HUES6 (cell line): Measurements from ENCODE around the gene TCEA2.

ENCODE experiments used
- H3K27ac ChIP-seq: 2 replicates; pipeline ENCODE4 v1.7.0; 2013; ENCODE audit warnings: low read depth, mild to moderate bottlenecking, low read length, inconsistent platforms
- H3K27me3 ChIP-seq: 2 replicates; pipeline ENCODE4 v1.6.1; 2013; ENCODE audit warnings: low read length; ENCODE audit not compliant: control insufficient read depth, insufficient read depth
- H3K36me3 ChIP-seq: 2 replicates; pipeline ENCODE4 v1.6.1; 2013; ENCODE audit warnings: low read length; ENCODE audit not compliant: control insufficient read depth, insufficient read depth
- H3K4me1 ChIP-seq: 2 replicates; pipeline ENCODE4 v1.6.1; 2013; ENCODE audit warnings: low read length; ENCODE audit not compliant: control insufficient read depth, insufficient read depth
- H3K4me3 ChIP-seq: 2 replicates; pipeline ENCODE4 v1.5.1; 2013; ENCODE audit warnings: low read depth, low read length
- H3K9ac ChIP-seq: one replicate; pipeline ENCODE4 v1.6.1; 2013; ENCODE audit warnings: mild to moderate bottlenecking, low read length
- H3K9me3 ChIP-seq: 2 replicates; pipeline ENCODE4 v1.6.1; 2013; ENCODE audit warnings: low read depth, low read length; ENCODE audit not compliant: control insufficient read depth, insufficient read depth

Gene TCEA2

GRCh38 chr20:64062596-64063388, at the start of gene TCEA2:
TCEA2 (plus strand) TSS chr20:64063198; CDS start chr20:64063313, 115 bp downstream.
- H3K9me3 ChIP-seq: no peaks in the 10 kb centered on the region
- H3K9ac ChIP-seq: peak within 1 kb of the TSS; percentile 74
- H3K4me3 ChIP-seq: peak within 1 kb of the TSS; percentile 92
- peak within 1 kb of the TSS; percentile 72 for H3K27ac ChIP-seq
- H3K36me3 ChIP-seq: no peaks in the 10 kb centered on the region
- no peaks in the 10 kb centered on the region for H3K27me3 ChIP-seq
- peaks cover 24% of the 10 kb centered on the region for H3K4me1 ChIP-seq

- Histone ChIP-seq H3K36me3 (peaks cover 74% of the 10 kb centered on the region), H3K9me3 (no peaks in the 10 kb centered on the region), H3K9ac (no peak overlapping the region), H3K4me3 (no peak overlapping the region), H3K27me3 (no peaks in the 10 kb centered on the region), H3K27ac (no peak overlapping the region), H3K4me1 (no peaks in the 10 kb centered on the region)
Measured at GRCh38 chr20:64015635-64016034, 47.4 kb upstream of the TCEA2 start.

- no peak overlapping the region for H3K27ac ChIP-seq
- no peaks in the 10 kb centered on the region for H3K9me3 ChIP-seq
- H3K4me1 ChIP-seq: no peaks in the 10 kb centered on the region
- H3K36me3 ChIP-seq: peaks cover 87% of the 10 kb centered on the region
- no peak overlapping the region for H3K9ac ChIP-seq
- H3K27me3 ChIP-seq: no peaks in the 10 kb centered on the region
- no peak overlapping the region for H3K4me3 ChIP-seq
Measured at GRCh38 chr20:64021124-64021975, 41.6 kb upstream of the TCEA2 start.

DNA sequence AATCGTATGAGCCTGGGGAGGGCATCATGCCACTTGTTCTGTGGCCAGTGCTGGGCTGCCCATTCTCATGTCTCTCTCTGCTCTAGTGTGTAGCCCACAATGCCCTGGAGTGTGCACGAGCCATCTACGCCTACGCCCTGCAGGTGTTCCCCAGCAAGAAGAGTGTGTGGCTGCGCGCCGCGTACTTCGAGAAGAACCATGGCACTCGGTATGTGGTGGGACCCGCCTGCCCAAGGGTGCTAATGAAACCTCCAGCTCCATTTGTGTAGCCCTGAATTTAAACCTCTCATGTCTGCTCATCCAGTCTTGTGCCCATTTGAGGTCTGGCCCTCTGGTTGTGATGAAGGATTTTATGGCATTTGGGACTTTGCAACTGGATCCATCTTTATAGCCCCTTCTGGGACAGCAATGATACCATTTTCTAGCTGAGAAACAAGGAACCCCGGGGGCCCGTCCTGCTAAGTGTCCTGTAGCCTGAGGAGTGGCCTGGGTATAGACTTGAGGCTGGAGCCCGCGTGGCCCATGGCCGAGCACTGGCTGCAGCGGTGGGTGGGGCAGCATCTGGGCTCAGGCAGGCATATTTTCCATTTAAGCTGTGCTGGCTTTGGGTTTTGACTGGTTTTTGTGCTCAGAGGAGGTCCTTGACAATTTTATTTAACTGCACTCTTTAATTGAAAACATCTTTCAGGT, 40.2 kb upstream of the TCEA2 start:
- peaks cover 93% of the 10 kb centered on the region for H3K36me3 ChIP-seq

DNA sequence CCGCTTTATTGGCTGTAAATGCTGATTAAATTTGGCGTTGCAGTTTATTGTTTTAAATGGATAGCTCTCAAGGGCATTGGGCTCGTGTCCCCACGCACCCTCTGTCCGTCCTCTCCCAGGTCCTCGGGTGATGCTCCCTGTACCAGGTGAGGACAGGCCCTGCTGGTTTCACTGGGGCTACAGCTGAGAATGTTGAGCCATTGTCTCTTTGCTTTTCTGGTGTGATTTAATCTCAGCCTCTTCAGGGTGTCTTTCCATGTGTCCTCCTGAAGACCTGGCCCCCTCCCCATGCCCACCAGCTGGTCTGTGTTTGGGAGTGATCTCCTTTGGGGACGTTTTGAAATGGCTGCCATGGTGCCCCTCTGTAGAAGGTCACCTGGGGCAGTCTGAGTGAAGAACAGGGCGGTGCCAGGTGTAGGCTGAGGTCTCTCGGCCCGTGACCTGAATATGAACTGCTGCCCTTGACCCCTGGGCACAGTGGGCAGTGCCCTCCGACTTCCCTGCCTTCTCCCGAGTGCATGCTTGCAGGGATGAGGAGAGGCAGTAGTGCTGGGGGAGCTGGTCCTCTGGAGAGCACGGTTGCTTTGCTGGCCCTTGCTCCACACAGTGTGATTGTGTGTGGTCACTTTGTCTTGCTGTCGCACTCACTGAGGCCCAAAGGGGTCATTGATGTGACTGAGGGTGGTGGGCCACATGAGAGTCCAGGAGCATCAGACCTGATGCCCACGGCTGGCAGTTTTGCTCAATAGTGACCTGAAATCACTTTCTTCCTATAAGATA, 39.4 kb upstream of the TCEA2 start:
- Histone ChIP-seq H3K27ac (no peak overlapping the region), H3K27me3 (no peaks in the 10 kb centered on the region), H3K36me3 (peaks cover 94% of the 10 kb centered on the region), H3K9ac (no peak overlapping the region), H3K4me1 (no peaks in the 10 kb centered on the region), H3K4me3 (no peak overlapping the region), H3K9me3 (no peaks in the 10 kb centered on the region)

More for the DNA sequence above, 40.2 kb upstream of the TCEA2 start:
- Histone ChIP-seq H3K27me3 (no peaks in the 10 kb centered on the region), H3K9me3 (no peaks in the 10 kb centered on the region), H3K9ac (no peak overlapping the region), H3K4me3 (no peak overlapping the region), H3K4me1 (no peaks in the 10 kb centered on the region), H3K27ac (no peak overlapping the region)

GRCh38 chr20:64024141-64024990, 38.6 kb upstream of the TCEA2 start:
- Histone ChIP-seq H3K9ac (no peak overlapping the region), H3K27me3 (no peaks in the 10 kb centered on the region), H3K36me3 (peaks cover 93% of the 10 kb centered on the region), H3K4me1 (no peaks in the 10 kb centered on the region), H3K27ac (no peak overlapping the region), H3K9me3 (no peaks in the 10 kb centered on the region), H3K4me3 (no peak overlapping the region)

DNA sequence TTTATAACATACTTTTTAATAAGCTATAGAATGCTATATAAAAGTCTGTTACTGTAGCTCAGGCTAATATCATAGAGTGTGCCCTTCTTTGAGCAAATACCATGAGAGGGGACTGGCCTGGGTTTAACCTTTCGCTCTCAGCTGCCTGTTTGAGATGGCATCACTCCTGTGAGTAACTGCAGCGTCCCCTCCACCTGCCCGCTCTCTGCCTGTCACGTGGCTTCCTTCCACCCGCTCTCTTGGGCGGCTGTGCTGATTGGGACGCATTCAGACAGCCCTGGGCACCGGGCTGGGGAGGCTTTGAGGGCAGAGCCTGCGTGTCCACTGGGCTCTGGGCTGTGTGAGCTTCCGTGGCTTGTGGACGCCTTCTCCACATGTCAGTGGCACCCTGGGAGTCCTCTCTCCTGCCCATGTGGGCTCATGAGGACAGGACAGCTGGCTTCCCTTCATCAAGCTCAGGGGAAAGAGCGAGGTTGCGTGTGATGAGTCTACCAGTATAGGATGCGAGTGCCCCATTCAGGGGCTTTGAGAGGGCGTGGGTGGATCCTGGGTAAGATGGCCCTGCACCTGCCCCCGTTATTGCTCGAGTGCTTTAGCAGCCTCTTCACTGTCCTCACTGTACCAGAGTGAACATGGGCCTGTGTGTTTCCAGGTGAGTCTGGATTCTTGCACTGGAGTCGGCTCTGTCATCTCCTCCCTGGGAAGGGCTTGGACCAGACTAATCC, 37.7 kb upstream of the TCEA2 start:
- Histone ChIP-seq H3K9ac (no peak overlapping the region), H3K27me3 (no peaks in the 10 kb centered on the region), H3K4me3 (no peak overlapping the region), H3K27ac (no peak overlapping the region), H3K4me1 (no peaks in the 10 kb centered on the region), H3K36me3 (peaks cover 96% of the 10 kb centered on the region), H3K9me3 (no peaks in the 10 kb centered on the region)

DNA sequence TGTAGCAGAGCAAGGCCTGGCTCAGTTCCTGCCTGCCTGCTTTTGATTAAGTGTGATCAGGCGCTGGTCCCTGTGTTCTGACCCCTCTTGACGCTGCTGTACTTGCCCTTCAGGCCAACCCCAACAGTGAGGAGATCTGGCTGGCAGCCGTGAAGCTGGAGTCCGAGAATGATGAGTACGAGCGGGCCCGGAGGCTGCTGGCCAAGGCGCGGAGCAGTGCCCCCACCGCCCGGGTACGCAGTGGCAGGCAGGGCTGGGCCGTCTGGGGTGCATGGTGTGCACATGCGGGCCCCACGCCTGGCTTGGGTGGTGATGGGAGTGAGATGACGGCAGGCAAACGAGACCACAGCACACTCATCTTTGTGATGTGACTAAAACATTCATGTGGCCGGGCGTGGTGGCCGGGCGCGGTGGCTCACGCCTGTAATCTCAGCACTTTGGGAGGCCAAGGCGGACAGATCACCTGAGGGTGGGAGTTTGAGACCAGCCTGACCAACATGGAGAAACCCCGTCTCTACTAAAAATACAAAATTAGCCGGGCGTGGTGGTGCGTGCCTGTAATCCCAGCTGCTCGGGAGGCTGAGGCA, 37.1 kb upstream of the TCEA2 start:
- H3K27me3 ChIP-seq: no peaks in the 10 kb centered on the region
- no peaks in the 10 kb centered on the region for H3K9me3 ChIP-seq
- H3K27ac ChIP-seq: no peak overlapping the region
- H3K4me3 ChIP-seq: no peak overlapping the region
- no peaks in the 10 kb centered on the region for H3K4me1 ChIP-seq
- H3K36me3 ChIP-seq: peaks cover 99% of the 10 kb centered on the region
- H3K9ac ChIP-seq: no peak overlapping the region

DNA sequence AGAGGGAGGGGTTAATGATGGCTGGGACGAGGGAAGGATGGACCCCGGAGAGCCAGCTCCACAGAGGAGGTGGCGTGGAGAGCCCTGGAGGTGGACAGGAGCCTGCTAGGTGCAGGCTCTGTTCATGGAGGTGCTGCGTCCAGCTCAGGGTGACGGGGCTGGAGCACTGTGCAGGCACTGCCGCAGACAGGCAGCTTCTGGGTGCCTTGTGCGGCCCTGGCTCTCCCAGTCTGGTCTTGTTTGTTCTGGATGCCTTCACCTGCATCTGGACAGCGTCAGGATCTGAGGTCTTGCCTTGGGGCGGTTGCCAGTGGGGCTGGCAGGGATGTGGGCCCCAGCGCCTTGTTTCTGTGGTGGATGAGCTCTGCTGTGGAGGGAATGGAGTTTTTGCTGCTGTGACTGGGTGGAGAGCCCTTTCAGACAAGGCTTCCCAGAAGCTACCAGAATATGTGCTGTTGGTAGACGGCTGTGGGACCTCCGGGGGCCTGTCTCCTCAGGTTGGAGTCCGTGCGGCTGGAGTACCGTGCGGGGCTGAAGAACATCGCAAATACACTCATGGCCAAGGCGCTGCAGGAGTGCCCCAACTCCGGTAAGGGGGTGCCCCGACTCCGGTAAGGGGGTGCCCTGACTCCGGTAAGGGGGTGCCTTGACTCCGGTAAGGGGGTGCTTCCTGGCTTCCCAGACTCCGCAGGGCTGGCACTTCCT, 34.9 kb upstream of the TCEA2 start:
- H3K9ac ChIP-seq: no peak overlapping the region
- H3K27ac ChIP-seq: no peak overlapping the region
- no peaks in the 10 kb centered on the region for H3K9me3 ChIP-seq
- H3K4me1 ChIP-seq: no peaks in the 10 kb centered on the region
- peaks cover 96% of the 10 kb centered on the region for H3K36me3 ChIP-seq
- H3K27me3 ChIP-seq: no peaks in the 10 kb centered on the region
- no peak overlapping the region for H3K4me3 ChIP-seq
